Panc1 (cell line): Measurements from ENCODE around the gene TJAP1.

Experiments used
- POLR2AphosphoS5 ChIP-seq: IDR thresholded peaks from 2 replicates; pipeline ENCODE4 v1.6.1; 2012; ENCODE audit warnings: mild to moderate bottlenecking, low read depth, low read length, moderate library complexity
- TCF7L2 ChIP-seq: IDR thresholded peaks from 2 replicates; pipeline ENCODE4 v1.6.1; 2011; ENCODE audit warnings: mild to moderate bottlenecking, low read depth, low read length, inconsistent platforms
- TF ChIP-seq, protein P1 (sequence below): fragments of 450-650 bp; IDR thresholded peaks from 2 replicates; pipeline ENCODE4 v1.5.1; 2017; ENCODE audit warnings: mild to moderate bottlenecking
- TF ChIP-seq, protein P2 (sequence below), 2 experiments: IDR thresholded peaks; 2 replicates each; pipeline ENCODE4 v1.6.1; 2011 to 2012; ENCODE audit warnings: low read depth in 2 of 2, control low read depth in 1 of 2, low read length in 1 of 2, mild to moderate bottlenecking in 1 of 2, moderate library complexity in 1 of 2; ENCODE audit not compliant: insufficient read depth in 1 of 2

GRCh38 chr6:43523284-43523683, 45.9 kb downstream of the TJAP1 start:
- TF ChIP-seq, protein P1, sequence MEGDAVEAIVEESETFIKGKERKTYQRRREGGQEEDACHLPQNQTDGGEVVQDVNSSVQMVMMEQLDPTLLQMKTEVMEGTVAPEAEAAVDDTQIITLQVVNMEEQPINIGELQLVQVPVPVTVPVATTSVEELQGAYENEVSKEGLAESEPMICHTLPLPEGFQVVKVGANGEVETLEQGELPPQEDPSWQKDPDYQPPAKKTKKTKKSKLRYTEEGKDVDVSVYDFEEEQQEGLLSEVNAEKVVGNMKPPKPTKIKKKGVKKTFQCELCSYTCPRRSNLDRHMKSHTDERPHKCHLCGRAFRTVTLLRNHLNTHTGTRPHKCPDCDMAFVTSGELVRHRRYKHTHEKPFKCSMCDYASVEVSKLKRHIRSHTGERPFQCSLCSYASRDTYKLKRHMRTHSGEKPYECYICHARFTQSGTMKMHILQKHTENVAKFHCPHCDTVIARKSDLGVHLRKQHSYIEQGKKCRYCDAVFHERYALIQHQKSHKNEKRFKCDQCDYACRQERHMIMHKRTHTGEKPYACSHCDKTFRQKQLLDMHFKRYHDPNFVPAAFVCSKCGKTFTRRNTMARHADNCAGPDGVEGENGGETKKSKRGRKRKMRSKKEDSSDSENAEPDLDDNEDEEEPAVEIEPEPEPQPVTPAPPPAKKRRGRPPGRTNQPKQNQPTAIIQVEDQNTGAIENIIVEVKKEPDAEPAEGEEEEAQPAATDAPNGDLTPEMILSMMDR, result no peak
- TF ChIP-seq POLR2AphosphoS5 (no peak), TCF7L2 (no peak)
- TF ChIP-seq, protein P2, sequence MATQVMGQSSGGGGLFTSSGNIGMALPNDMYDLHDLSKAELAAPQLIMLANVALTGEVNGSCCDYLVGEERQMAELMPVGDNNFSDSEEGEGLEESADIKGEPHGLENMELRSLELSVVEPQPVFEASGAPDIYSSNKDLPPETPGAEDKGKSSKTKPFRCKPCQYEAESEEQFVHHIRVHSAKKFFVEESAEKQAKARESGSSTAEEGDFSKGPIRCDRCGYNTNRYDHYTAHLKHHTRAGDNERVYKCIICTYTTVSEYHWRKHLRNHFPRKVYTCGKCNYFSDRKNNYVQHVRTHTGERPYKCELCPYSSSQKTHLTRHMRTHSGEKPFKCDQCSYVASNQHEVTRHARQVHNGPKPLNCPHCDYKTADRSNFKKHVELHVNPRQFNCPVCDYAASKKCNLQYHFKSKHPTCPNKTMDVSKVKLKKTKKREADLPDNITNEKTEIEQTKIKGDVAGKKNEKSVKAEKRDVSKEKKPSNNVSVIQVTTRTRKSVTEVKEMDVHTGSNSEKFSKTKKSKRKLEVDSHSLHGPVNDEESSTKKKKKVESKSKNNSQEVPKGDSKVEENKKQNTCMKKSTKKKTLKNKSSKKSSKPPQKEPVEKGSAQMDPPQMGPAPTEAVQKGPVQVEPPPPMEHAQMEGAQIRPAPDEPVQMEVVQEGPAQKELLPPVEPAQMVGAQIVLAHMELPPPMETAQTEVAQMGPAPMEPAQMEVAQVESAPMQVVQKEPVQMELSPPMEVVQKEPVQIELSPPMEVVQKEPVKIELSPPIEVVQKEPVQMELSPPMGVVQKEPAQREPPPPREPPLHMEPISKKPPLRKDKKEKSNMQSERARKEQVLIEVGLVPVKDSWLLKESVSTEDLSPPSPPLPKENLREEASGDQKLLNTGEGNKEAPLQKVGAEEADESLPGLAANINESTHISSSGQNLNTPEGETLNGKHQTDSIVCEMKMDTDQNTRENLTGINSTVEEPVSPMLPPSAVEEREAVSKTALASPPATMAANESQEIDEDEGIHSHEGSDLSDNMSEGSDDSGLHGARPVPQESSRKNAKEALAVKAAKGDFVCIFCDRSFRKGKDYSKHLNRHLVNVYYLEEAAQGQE (IDR thresholded peaks at IDR 0.05; ENCODE audit: insufficient read depth in 1 of 2, low read depth in 2 of 2, low read length in 1 of 2), result no peak
